GM23338 (cell line): ENCODE data around the gene ZNF687. TPM values are rescaled to one million over a fixed set of nuclear protein-coding genes. Genes with fewer than 3 reads are reported as not detected.

Experiments used
- ATAC-seq: fragments of 200-7000 bp; cut with Tn5 transposase; 3 replicates; pipeline ENCODE4 v1.9.1; 2020
- DNase-seq: peaks from one replicate; pipeline ENCODE4 v3.0.0-alpha.2; 2015; ENCODE audit warnings: low spot score
- H2AFZ ChIP-seq: fragments of 200-600 bp; sonication (generic); 2 replicates; pipeline ENCODE4 v1.8.0; 2016; ENCODE audit warnings: antibody characterized with exemption, mild to moderate bottlenecking, moderate library complexity
- H3F3A ChIP-seq: fragments of 200-600 bp; sonication (generic); replicated peaks from 2 replicates; pipeline ENCODE4 v1.8.0; 2017; ENCODE audit warnings: antibody characterized with exemption, mixed run types, low read depth
- H3K27ac ChIP-seq: fragments of 200-600 bp; sonication (generic); 2 replicates; pipeline ENCODE4 v1.6.1; 2016; ENCODE audit warnings: low read depth
- H3K27me3 ChIP-seq: fragments of 200-600 bp; sonication (generic); 2 replicates; pipeline ENCODE4 v1.8.0; 2016; ENCODE audit warnings: mild to moderate bottlenecking, mixed run types, moderate library complexity; ENCODE audit not compliant: insufficient read depth
- H3K36me3 ChIP-seq: fragments of 200-600 bp; sonication (generic); 2 replicates; pipeline ENCODE4 v1.8.0; 2016; ENCODE audit warnings: mild to moderate bottlenecking; ENCODE audit not compliant: insufficient read depth
- H3K4me1 ChIP-seq: fragments of 200-600 bp; sonication (generic); 2 replicates; pipeline ENCODE4 v1.8.0; 2016; ENCODE audit warnings: mild to moderate bottlenecking, moderate library complexity; ENCODE audit not compliant: insufficient read depth
- H3K4me2 ChIP-seq: fragments of 200-600 bp; sonication (generic); 2 replicates; pipeline ENCODE4 v1.7.1; 2017; ENCODE audit warnings: mixed run types
- H3K4me3 ChIP-seq: fragments of 200-600 bp; sonication (generic); 2 replicates; pipeline ENCODE4 v1.6.1; 2016; ENCODE audit warnings: mixed run types
- H3K79me2 ChIP-seq: fragments of 200-600 bp; sonication (generic); replicated peaks from 2 replicates; pipeline ENCODE4 v1.8.0; 2017; ENCODE audit warnings: mild to moderate bottlenecking; ENCODE audit not compliant: insufficient read depth
- H3K9me2 ChIP-seq: fragments of 200-600 bp; sonication (generic); 2 replicates; pipeline ENCODE4 v1.8.0; 2017; ENCODE audit not compliant: insufficient read depth
- H4K20me1 ChIP-seq: fragments of 200-600 bp; sonication (generic); replicated peaks from 2 replicates; pipeline ENCODE4 v1.8.0; 2017; ENCODE audit warnings: mild to moderate bottlenecking; ENCODE audit not compliant: insufficient read depth
- H3K27ac Mint-ChIP-seq: 2 replicates; pipeline ENCODE4 v1.8.0; 2020; ENCODE audit warnings: inconsistent platforms, mild to moderate bottlenecking, moderate library complexity, mixed read lengths
- H3K27me3 Mint-ChIP-seq: 3 replicates; pipeline ENCODE4 v1.8.0; 2022; ENCODE audit warnings: low read depth, mild to moderate bottlenecking, moderate library complexity, mixed read lengths, inconsistent platforms; ENCODE audit not compliant: insufficient read depth, poor library complexity
- H3K36me3 Mint-ChIP-seq: 3 replicates; pipeline ENCODE4 v1.8.0; 2021; ENCODE audit warnings: low read depth, mild to moderate bottlenecking, inconsistent platforms, moderate library complexity, mixed read lengths
- H3K4me1 Mint-ChIP-seq: 3 replicates; pipeline ENCODE4 v1.8.0; 2020; ENCODE audit warnings: mild to moderate bottlenecking, inconsistent platforms, mixed read lengths
- H3K4me3 Mint-ChIP-seq: 3 replicates; pipeline ENCODE4 v1.8.0; 2021; ENCODE audit warnings: moderate library complexity, mild to moderate bottlenecking, inconsistent platforms, mixed read lengths
- H3K9me3 Mint-ChIP-seq: 3 replicates; pipeline ENCODE4 v1.8.0; 2020; ENCODE audit warnings: moderate library complexity, mild to moderate bottlenecking, inconsistent platforms, mixed read lengths
- CREB1 ChIP-seq: fragments of 250-450 bp; sonication (Bioruptor Pico); IDR thresholded peaks from 2 replicates; pipeline ENCODE4 v1.5.0; 2020; ENCODE audit warnings: low read depth, mild to moderate bottlenecking, moderate library complexity
- ETS1 ChIP-seq: IDR thresholded peaks from 2 replicates; pipeline ENCODE4 v1.6.1; 2016; ENCODE audit warnings: antibody characterized with exemption
- EZH2 ChIP-seq: fragments of 200-600 bp; sonication (generic); IDR thresholded peaks from one replicate; pipeline ENCODE4 v1.8.0; 2017; ENCODE audit warnings: antibody characterized with exemption, mild to moderate bottlenecking, low read depth; ENCODE audit not compliant: unreplicated experiment
- JUNB ChIP-seq: IDR thresholded peaks from one replicate; pipeline ENCODE4 v1.6.1; 2016; ENCODE audit warnings: antibody characterized with exemption; ENCODE audit not compliant: unreplicated experiment
- NANOG ChIP-seq: IDR thresholded peaks from 2 replicates; pipeline ENCODE4 v1.6.1; 2016; ENCODE audit warnings: antibody characterized with exemption, borderline replicate concordance
- REST ChIP-seq: IDR thresholded peaks from one replicate; pipeline ENCODE4 v1.6.1; 2018; ENCODE audit warnings: antibody characterized with exemption; ENCODE audit not compliant: unreplicated experiment
- STAT1 ChIP-seq: IDR thresholded peaks from one replicate; pipeline ENCODE4 v1.6.1; 2016; ENCODE audit warnings: antibody characterized with exemption; ENCODE audit not compliant: unreplicated experiment
- ZNF114 ChIP-seq: fragments of 250-450 bp; sonication (Bioruptor Pico); IDR thresholded peaks from 2 replicates; pipeline ENCODE4 v1.5.0; 2020; ENCODE audit warnings: mild to moderate bottlenecking, moderate library complexity
- ZNF462 ChIP-seq: fragments of 250-450 bp; sonication (Bioruptor Pico); IDR thresholded peaks from 2 replicates; pipeline ENCODE4 v1.5.0; 2020; ENCODE audit warnings: mild to moderate bottlenecking, moderate library complexity
- polyA plus RNA-seq: library from polyadenylated mRNA; unstranded; fragments of >200 nt; fragmentation: Nextera tagmentation; extraction: Ambion mirVana; gene quantifications from 2 replicates; pipeline ENCODE4 v1.2.1, GENCODE V29; 2016
- total RNA-seq: library from RNA; depleted of rRNA; stranded (reverse); fragments of >200 nt; shearing (Covaris generic); gene quantifications from 2 replicates; pipeline ENCODE4 v1.2.3, GENCODE V29; 2014

The ZNF687 gene
- total and polyA plus RNA-seq, 2 experiments from 2014 or later: 7.7 to 63.9 TPM

- ATAC-seq (no peak), DNase-seq (no peak)
- no peak for TF ChIP-seq STAT1
- no peak for TF ChIP-seq JUNB
- TF ChIP-seq EZH2: no peak
- no peak for TF ChIP-seq ZNF462 (CRISPR knock-in tag)
- TF ChIP-seq CREB1 (CRISPR knock-in tag): no peak
- no peak for TF ChIP-seq NANOG
- no peak for TF ChIP-seq ZNF114 (CRISPR knock-in tag)
- no peak for TF ChIP-seq REST
- no peak for TF ChIP-seq ETS1
- peaks cover 14% of the 10 kb centered on the region for H3K4me1 ChIP-seq
- Mint-ChIP-seq H3K27ac (no peak overlapping the region), H3K36me3 (peaks cover 8% of the 10 kb centered on the region), H3K4me1 (peaks cover 10% of the 10 kb centered on the region; the same call in 2 of the 3 replicates), H3K9me3 (no peaks in the 10 kb centered on the region), H3K4me3 (no peak overlapping the region), H3K27me3 (peaks cover 9% of the 10 kb centered on the region)
- peaks cover 4% of the 10 kb centered on the region; the same call in 1 of the 2 replicates for H4K20me1 ChIP-seq
- peaks cover 15% of the 10 kb centered on the region for H3K79me2 ChIP-seq
- no peak overlapping the region for H3K27ac ChIP-seq
- no peak overlapping the region for H3K4me2 ChIP-seq
- no peak overlapping the region for H2AFZ ChIP-seq
- H3K27me3 ChIP-seq: no peaks in the 10 kb centered on the region
- no peak overlapping the region for H3K4me3 ChIP-seq
- H3K9me2 ChIP-seq: no peaks in the 10 kb centered on the region
- peaks cover 6% of the 10 kb centered on the region; the same call in 1 of the 2 replicates for H3K36me3 ChIP-seq
- H3F3A ChIP-seq: 0 out of 2 replicates have a peak, but pooled peaks cover 9% of the 10 kb centered on the region
Observed at GRCh38 chr1:151324390-151324930, 42.4 kb downstream of the ZNF687 start.
